Gastrocnemius medialis (tissue), 4 donors: ENCODE data around the gene PDE4B.

Source experiments
- CTCF ChIP-seq, 5 experiments: fragments of 450-650 bp in 3 of 5; fragments of 200-600 bp in 2 of 5; sonication (generic) in 2 of 5; IDR thresholded peaks in 4 of 5; conservative IDR thresholded peaks in 1 of 5; 1 replicate in 4 of 5; 2 replicates in 1 of 5; pipeline ENCODE4 v1.5.1; 2016 to 2019; ENCODE audit warnings: antibody characterized with exemption in 5 of 5, mild to moderate bottlenecking in 3 of 5, moderate library complexity in 3 of 5
- POLR2A ChIP-seq, 2 donors: fragments of 450-650 bp; IDR thresholded peaks; one replicate each; pipeline ENCODE4 v1.6.1; 2017; ENCODE audit warnings: antibody characterized with exemption in 2 of 2, mild to moderate bottlenecking in 2 of 2, moderate library complexity in 2 of 2

DNA sequence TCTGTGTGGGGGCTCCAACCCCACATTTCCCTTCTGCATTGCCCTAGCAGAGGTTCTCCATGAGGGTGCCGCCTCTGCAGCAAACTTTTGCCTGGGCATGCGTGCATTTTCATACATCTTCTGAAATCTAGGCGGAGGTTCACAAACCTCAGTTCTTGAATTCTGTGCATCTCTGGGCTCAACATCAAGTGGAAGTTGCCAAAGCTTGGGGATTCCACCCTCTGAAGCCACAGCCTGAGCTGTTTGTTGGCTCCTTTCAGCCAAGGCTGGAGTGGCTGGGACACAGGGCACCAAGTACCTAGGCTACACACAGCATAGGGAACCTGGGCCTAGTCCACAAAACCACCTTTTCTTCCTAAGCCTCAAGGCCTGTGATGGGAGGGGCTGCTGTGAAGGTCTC is 235.3 kb downstream of the PDE4B start:
- TF ChIP-seq CTCF (IDR thresholded peaks at IDR 0.05 in 4 of 5, conservative IDR thresholded peaks at IDR 0.05 in 1 of 5): no peak
- TF ChIP-seq POLR2A (IDR thresholded peaks at IDR 0.05): no peak
